HG03196 (cell line): Measurements from ENCODE around the gene TRIM43B.
"Not testable (repeated sequence)": the region's sequence is repeated elsewhere in the genome, so short reads cannot be mapped to it uniquely, and the experiment has no call there.

Source experiments
- ATAC-seq: cut with Tn5 transposase; IDR thresholded peaks from one replicate; pipeline ENCODE4 v1.9.1; 2021; ENCODE audit not compliant: unreplicated experiment

Gene TRIM43B

DNA sequence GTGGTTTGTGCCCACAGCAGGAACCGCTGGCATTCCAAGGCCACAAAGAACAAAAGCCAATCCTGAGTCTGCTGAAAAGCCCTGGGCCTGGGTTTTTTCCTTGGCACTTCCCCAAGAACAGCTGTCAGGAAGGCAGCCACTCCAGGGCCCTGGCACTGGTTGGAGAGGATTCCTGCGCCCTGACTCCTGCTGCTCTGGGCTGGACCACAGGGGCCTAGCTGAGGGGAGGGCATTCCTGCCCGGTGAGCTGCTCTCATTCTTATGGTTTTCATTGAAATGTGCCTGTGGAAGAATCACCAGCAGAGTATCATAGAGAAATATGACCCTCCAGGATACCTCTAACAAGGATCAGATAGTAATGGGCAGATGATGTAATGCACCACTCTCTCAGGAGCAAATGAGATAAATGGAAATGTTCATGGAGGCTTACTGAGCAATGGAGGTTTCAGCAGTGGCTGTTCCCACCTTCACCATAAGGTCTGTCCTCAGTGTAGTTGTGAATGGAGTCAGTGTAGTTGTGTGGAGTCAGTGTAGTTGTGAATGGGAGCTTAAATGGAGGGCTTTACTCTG lies 50.0 kb downstream of the TRIM43B start:
- ATAC-seq: not testable (repeated sequence)

DNA sequence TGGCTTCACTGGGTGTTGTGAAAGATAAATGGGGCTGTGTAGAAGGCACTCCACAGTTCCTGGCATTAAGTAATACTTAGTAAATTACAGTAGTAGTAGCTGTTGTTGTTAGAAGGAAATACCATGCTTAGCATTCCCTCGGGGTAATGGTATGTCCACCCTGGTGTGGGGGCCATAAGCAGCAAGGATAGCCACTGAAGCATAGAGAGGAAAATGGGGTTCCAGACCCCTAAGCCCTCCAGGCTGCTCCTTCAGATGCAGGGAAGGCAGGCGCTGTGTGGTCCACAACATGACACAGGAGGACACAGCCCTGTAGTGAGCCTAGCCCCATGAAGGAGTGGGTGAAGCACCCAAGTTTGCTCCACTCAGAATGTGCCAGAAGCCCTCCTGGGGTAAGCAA lies 50.6 kb downstream of the TRIM43B start:
- ATAC-seq: not testable (repeated sequence)

DNA sequence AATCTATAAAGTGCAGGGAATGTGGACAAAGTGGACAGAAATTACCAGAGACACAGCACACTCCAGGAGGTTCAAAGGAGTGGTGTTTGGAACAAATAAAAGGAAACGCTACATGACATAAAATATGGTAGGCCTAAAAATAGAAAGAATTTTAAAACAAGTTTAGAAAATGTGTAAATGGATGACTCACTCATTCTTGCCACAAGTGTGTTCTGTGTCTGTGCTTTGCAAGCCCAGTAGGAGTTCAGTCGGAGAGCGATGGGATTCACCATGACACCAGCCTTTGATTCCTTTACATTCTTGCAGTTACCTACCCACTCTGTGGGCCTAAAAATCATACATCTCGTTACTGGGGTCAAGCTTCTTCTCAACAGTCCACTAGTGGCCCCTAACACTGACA lies 51.2 kb downstream of the TRIM43B start:
- ATAC-seq: not testable (repeated sequence)

DNA sequence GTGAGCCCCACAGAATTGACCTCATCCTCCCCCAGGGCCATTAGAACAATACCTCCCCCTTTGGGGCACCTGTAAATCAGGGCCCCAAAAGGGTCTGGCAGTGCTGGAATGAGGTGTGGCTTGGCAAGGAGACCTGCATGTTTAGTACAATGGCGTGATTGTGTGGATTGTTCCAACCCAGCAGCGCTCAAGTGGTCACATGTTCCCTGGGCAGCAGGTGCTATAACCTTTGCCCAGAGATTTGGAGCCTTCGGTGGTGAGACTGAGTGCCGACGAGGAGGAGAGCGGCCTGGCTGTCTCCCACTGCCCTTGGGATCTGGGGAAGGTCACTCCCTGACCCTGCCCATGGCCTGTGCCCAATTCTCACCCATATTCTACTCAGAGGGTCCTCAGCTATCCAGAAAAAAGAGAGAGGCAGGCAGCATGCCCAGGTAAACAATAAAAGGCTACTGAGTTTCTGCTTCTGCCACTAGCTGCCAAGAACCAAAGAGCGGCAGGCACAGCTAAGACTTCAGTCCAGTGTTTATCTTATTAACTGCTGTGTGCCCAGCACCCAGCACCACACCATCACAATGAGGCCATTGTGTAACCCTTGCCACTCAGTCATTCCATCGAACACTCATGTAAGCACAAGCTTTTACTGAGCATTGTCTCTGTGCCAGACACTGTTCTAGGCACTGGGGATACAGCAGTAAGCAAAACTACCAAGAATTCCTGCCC lies 54.6 kb downstream of the TRIM43B start:
- ATAC-seq: not testable (repeated sequence)

DNA sequence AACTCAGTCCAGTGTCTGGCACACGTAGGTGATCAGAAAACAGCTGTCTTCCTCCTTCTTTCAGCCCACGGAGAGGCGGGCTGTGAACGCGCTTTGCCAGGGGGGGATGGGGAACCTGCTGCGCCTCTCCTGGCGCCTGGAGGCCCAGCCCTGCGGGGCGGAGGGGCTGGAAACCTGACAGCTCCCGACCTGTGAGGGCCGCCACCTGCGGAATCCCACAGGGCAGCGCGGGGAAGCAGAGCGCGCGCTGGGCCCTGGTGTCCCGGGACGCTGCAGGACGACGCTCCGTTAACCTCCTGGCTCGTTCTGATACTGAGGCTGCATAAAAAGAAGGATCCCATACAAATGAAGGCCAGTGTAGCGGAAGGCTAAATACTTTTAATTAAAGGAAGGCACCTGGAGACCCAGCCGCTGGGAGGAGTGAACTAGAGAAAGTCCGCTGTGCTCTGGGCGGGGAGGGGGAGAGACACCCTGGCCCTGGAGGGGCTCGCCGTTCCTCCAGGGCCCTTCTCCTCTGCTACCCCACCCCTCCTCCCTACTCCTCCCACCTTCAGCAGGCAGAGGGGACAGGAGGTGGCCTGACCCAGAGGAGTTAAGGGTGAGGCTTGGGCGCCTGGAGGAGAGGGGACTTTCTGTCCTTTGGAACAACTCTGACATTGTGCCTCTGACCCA lies 57.2 kb downstream of the TRIM43B start:
- not testable (repeated sequence) for ATAC-seq
